ENCODE measurements around the gene EZR.

EZR gene

GRCh38 chr6:158760618-158761250 lies 58.4 kb downstream of the EZR start:
- DNase-seq (ENCODE audit: low spot score): no peak

GRCh38 chr6:158759966-158760617 lies 59.1 kb downstream of the EZR start:
- DNase-seq (ENCODE audit: low spot score): no peak

- DNase-seq (ENCODE audit: low spot score): no peak
These were observed 60.2 kb downstream of the EZR start for GRCh38 chr6:158758941-158759479.

GRCh38 chr6:158758451-158758860 lies 60.7 kb downstream of the EZR start:
- DNase-seq (ENCODE audit: low spot score): no peak

GRCh38 chr6:158757753-158758090 lies 61.4 kb downstream of the EZR start:
- DNase-seq (ENCODE audit: low spot score): no peak

- no peak for DNase-seq (ENCODE audit: low spot score)
These were observed 62.0 kb downstream of the EZR start for GRCh38 chr6:158756977-158757752.

DNA sequence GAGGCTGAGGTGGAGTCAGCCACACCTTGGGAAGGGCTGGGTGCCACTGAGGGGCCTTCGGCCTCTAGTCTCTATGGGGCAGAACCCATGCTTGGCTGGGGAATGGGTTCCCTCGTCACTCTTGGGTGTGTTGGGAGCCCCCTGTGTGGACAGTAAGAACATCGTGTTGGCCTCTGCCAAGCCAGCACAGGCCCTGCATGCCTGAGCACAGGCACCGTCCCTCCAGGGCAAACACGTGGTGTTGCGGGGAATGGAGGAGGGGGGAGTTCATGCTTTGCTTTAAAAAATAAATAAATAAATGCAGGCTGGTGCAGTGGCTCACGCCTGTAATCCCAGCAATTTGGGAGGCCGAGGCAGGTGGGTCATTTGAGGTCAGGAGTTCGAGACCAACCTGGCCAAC lies 63.0 kb downstream of the EZR start:
- no peak for DNase-seq (ENCODE audit: low spot score)

DNA sequence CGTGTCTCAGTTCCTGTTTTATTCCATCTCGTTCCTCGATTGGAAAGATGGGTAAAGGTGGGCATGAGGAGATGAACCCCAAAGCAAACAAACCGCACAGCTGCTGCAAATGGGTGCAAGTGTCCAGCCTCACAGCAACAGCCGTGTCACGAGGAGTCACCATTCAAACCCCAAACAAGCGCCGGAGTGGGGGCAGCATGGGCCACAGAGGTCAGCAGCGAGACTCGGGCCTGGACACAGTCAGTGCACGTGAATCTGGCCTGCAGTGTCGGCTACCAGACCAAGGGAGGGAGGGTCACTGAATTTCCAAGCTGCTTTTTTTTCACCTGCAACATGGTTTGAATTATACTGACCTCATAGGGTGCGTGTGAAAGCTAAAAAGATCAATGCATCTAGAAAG lies 63.5 kb downstream of the EZR start:
- no peak for DNase-seq (ENCODE audit: low spot score)

GRCh38 chr6:158754738-158755137 lies 64.4 kb downstream of the EZR start:
- no peak for DNase-seq (ENCODE audit: low spot score)

GRCh38 chr6:158753811-158754210 lies 65.4 kb downstream of the EZR start:
- no peak for DNase-seq (ENCODE audit: low spot score)

DNA sequence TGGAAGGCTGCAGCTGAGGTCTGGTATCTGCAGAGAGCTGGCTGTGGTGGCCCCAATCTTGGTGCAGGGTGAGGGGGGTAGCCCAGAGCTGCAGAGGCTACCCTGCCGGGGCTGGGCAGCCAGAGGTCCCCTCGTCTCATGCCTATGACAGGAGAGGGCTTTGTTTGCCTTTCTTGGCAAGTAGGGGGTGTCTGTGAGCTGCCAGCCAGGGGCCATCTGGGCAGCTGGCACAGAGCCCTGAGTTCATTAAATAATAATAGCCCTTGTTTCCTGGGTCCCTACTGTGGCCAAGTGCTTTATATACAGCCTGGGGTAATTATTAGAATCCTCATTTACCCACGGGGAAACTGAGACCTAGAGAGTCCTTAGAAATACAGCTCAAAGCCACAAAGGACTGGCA lies 66.6 kb downstream of the EZR start:
- peak; percentile 93 for DNase-seq (ENCODE audit: low spot score)

- DNase-seq (ENCODE audit: low spot score): no peak
These were observed 67.2 kb downstream of the EZR start for GRCh38 chr6:158751921-158752320.

DNA sequence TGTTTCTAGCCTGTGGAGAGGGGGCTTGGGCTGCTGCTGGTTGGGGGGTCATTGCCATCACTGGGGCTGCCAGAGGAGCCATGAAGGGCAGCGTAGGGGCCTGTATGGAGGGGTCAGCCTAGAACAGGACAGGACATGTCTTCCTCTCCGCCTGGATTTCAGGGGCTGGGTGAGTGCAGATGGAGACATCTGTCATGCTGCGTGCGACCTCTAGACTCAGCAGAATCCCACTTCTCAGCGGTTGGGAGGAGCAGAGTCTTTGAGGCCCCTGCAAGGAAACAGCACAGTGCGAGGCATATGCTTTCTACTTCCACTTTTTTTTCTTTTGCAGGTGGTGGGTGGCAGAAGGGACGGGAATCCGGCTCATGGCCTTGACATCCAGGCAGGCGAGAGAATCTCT lies 67.9 kb downstream of the EZR start:
- DNase-seq (ENCODE audit: low spot score): no peak

DNA sequence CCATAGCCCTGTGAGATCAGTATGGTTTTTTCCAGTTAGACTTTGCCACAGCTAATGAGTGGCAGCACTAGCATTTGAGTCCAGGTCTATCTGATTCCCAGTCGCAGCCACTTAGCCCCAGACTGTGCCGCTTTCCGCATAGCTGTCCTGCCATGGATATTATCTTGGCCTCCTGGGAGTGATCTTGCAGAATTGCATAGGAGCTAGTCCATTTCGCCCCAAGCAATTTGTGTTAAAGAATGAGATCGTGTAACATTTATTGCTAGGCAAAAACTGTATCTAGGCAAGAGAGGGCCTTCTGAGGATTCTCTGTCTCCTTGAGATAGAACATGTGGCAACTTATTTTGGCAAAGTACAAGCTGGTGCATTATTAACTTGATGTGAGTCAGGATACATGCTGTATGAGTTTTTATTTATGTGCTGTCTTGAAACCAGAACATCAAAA lies 74.2 kb downstream of the EZR start:
- no peak for DNase-seq (ENCODE audit: low spot score)

GRCh38 chr6:158743033-158743651 lies 76.0 kb downstream of the EZR start:
- DNase-seq (ENCODE audit: low spot score): no peak

DNA sequence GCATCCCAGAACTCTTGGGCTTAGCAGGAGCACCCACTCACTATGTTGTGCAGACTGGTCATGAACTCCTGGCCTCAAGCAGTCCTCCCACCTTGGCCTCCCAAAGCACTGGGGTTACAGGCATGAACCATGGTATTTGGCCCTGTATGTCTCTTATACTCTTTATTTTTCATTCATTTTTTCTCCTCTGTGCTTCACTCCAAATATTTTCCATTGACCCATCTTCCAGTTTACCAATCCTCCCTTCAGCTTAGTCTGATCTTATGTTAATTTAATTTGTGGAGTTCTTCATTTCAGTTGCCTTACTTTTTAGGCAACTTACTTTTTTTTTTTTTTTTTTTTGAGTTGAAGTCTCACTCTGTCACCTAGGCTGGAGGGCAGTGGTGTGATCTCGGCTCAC lies 79.5 kb downstream of the EZR start:
- DNase-seq (ENCODE audit: low spot score): no peak

GRCh38 chr6:158737710-158738615 lies 81.2 kb downstream of the EZR start:
- DNase-seq (ENCODE audit: low spot score): no peak

- no peak for DNase-seq (ENCODE audit: low spot score)
These were observed 82.0 kb downstream of the EZR start for GRCh38 chr6:158737082-158737709.

DNA sequence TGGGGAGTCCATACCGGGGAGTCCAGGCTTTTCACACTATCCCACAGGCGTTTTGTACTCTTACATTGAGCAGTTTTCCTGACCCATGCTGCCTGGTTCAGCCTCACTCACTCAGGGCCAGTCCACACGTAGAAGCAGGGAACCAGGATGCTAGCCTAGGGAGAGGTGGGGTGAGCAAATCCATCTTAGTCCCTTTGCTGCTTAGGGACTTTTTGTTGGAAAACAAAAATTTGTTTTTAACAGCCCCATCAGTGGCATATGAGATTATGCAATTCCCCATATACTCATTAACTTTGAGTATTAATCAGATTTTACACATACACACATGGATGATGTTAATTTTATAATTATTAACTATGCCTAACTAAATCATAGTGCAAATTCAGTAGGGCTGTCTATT lies 84.2 kb downstream of the EZR start:
- no peak for DNase-seq (ENCODE audit: low spot score)

DNA sequence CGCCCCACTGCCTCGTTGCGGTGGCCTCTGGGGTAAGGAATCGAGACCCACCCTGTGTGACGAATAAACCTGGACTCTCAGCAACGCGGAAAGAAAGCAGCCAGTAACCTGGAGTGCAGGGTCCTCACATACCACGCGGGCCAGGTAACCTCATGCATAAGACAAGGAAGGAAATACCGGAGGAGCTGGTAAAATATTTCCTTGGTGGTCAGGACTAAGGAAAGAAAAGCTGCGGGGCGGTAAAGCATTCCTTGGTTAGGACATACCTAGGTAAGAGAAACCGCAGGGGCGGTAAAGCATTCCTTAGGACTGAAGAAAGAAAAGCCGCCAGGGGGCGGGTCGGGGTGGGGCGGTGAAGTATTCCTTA lies 88.6 kb downstream of the EZR start:
- DNase-seq (ENCODE audit: low spot score): no peak

- no peak for DNase-seq (ENCODE audit: low spot score)
These were observed 89.1 kb downstream of the EZR start for GRCh38 chr6:158729906-158730540.

Data from putamen (tissue), 1 donor.